Spleen (tissue), 11 donors: Measurements from ENCODE around the gene TGFBI. TPM values are rescaled to one million over a fixed set of nuclear protein-coding genes. Genes with fewer than 3 reads are reported as not detected.

ENCODE experiments used
- DNase-seq: peaks from one replicate; pipeline ENCODE4 v3.0.0-alpha.2; 2020
- H3K27ac ChIP-seq, 8 donors: fragments of 200-600 bp; sonication (generic) in 7 of 8; 1 replicate in 4 of 8; 2 replicates in 4 of 8; pipeline versions ENCODE4 v1.5.0 to v1.8.0; 2016 to 2021; ENCODE audit warnings: inconsistent platforms in 4 of 8, mild to moderate bottlenecking in 4 of 8, moderate library complexity in 1 of 8
- H3K27me3 ChIP-seq, 7 donors: fragments of 200-600 bp; sonication (generic) in 6 of 7; replicated peaks in 1 of 7; 1 replicate in 4 of 7; 2 replicates in 3 of 7; pipeline versions ENCODE4 v1.5.0 to v1.8.0; 2016 to 2021; ENCODE audit warnings: inconsistent platforms in 3 of 7, mild to moderate bottlenecking in 1 of 7
- H3K36me3 ChIP-seq, 6 donors: fragments of 200-600 bp; sonication (generic) in 5 of 6; 1 replicate in 4 of 6; 2 replicates in 2 of 6; pipeline versions ENCODE4 v1.5.0 to v1.8.0; 2016 to 2021; ENCODE audit warnings: inconsistent platforms in 2 of 6
- H3K4me1 ChIP-seq, 6 donors: fragments of 200-600 bp; sonication (generic) in 5 of 6; 1 replicate in 3 of 6; 2 replicates in 3 of 6; pipeline versions ENCODE4 v1.5.0 to v1.8.0; 2016 to 2021; ENCODE audit warnings: inconsistent platforms in 3 of 6
- H3K4me3 ChIP-seq, 8 donors: fragments of 200-600 bp; sonication (generic) in 7 of 8; 1 replicate in 4 of 8; 2 replicates in 4 of 8; pipeline versions ENCODE4 v1.5.0 to v1.8.0; 2016 to 2021; ENCODE audit warnings: inconsistent platforms in 4 of 8, mild to moderate bottlenecking in 4 of 8, moderate library complexity in 2 of 8
- H3K9me3 ChIP-seq, 8 donors: fragments of 200-600 bp; sonication (generic) in 7 of 8; 1 replicate in 4 of 8; 2 replicates in 4 of 8; pipeline versions ENCODE4 v1.5.0 to v1.8.0; 2016 to 2021; ENCODE audit warnings: inconsistent platforms in 4 of 8
- POLR2A ChIP-seq, 3 donors: fragments of 450-650 bp; IDR thresholded peaks; one replicate each; pipeline ENCODE4 v1.5.1; 2017; ENCODE audit warnings: antibody characterized with exemption in 3 of 3, mild to moderate bottlenecking in 1 of 3
- POLR2AphosphoS5 ChIP-seq, 3 donors: sonication (generic); formaldehyde crosslinking; IDR thresholded peaks; one replicate each; pipeline ENCODE4 v1.5.1; 2017; ENCODE audit warnings: antibody characterized with exemption in 3 of 3
- WGBS, 5 donors: extraction: QIAGEN DNeasy Blood & Tissue Kit in 3 of 5; methylation state at CpG; one replicate each; pipeline versions ENCODE4 v1.1.5 to v1.1.7; 2013 to 2018; 5-methylcytosine and 5-hydroxymethylcytosine counted together
- intact Hi-C: fragments of 100-400 bp; cut with DNase I; formaldehyde crosslinking; loops from one replicate; pipeline ENCODE4 v1.15.0; 2023; ENCODE audit warnings: low total_unique reads
- polyA plus RNA-seq, 3 donors: library from polyadenylated mRNA; stranded (reverse); fragments of 200-250 nt; gene quantifications; one replicate each; pipeline ENCODE4 v1.2.1, GENCODE V29; 2013
- total RNA-seq, 7 donors: library from RNA; depleted of rRNA in 3 of 7; stranded (reverse); fragments of >200 nt in 3 of 7; fragmentation: NEBNext Ultra II Directional in 4 of 7; extraction: Animal tissue kit (Norgen Biotek cat#: 25700) in 4 of 7; gene quantifications; one replicate each; pipeline versions ENCODE4 v1.1.0 to v1.2.1, GENCODE V29; 2016 to 2021
- TF ChIP-seq, protein P1 (sequence below), 11 experiments: fragments of 200-600 bp in 7 of 11; fragments of 450-650 bp in 4 of 11; sonication (generic) in 4 of 11; IDR thresholded peaks in 8 of 11; conservative IDR thresholded peaks in 3 of 11; 1 replicate in 7 of 11; 2 replicates in 4 of 11; pipeline versions ENCODE4 v1.4.0 to v1.8.0; 2016 to 2021; ENCODE audit warnings: antibody characterized with exemption in 11 of 11, inconsistent platforms in 4 of 11, mild to moderate bottlenecking in 1 of 11
- donor health status: healthy with polysubstance abuse.
- donor health status: DM: no; HTN: no; CAD: no; lungs with moderate emphysema.
- donor health status: DM: no; HTN: no; CAD: no.
- donor health status: Bipolar disorder and iron deficiency.
- donor health status: healthy.
- donor health status: DM: no; HTN: no; CAD: no.
- donor health status: DM: yes; HTN: yes; CAD: no.

TGFBI gene
- total and polyA plus RNA-seq, 10 donors: 31.0 to 214 (median 149) TPM

DNA sequence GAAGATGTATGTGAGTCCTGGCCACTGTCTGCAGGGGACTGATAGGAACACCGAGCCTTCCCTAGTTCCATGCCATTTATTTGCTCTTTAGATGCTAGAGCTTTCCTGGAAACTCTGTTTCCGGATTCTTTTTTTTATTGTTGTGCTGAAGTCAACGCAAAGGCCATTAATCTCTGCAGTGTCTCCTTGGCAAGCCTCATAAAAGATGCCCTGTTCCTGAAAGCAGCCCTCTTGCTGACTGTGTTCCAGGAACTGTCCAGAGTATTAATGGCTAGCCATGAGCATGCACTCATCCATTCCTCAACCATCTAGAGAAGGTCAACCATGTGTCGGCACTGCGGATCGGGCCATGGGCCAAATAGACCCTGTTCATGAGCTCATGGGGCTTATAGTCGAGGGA lies 61.0 kb downstream of the TGFBI start:
- intact Hi-C loops: loop anchor here (10.0 kb wide), 1 partner anchor 85 kb away; no protein-coding TSS in a partner anchor
- DNase-seq: no peak
- Histone ChIP-seq H3K27ac (peak overlapping the region in 2 of 8 donors; percentile 81 to 82), H3K4me1 (peaks cover 0 to 33% (median 10%) of the 10 kb centered on the region in 6 donors), H3K9me3 (no peaks in the 10 kb centered on the region), H3K36me3 (no peaks in the 10 kb centered on the region), H3K27me3 (no peaks in the 10 kb centered on the region), H3K4me3 (no peak overlapping the region)
- 61 to 70% (median 66%) methylated on average over 7 of the region's 7 CpGs for WGBS, 5 donors
- TF ChIP-seq POLR2AphosphoS5 (IDR thresholded peaks at IDR 0.05): no peak
- no peak for TF ChIP-seq POLR2A (IDR thresholded peaks at IDR 0.05)
- TF ChIP-seq, protein P1, sequence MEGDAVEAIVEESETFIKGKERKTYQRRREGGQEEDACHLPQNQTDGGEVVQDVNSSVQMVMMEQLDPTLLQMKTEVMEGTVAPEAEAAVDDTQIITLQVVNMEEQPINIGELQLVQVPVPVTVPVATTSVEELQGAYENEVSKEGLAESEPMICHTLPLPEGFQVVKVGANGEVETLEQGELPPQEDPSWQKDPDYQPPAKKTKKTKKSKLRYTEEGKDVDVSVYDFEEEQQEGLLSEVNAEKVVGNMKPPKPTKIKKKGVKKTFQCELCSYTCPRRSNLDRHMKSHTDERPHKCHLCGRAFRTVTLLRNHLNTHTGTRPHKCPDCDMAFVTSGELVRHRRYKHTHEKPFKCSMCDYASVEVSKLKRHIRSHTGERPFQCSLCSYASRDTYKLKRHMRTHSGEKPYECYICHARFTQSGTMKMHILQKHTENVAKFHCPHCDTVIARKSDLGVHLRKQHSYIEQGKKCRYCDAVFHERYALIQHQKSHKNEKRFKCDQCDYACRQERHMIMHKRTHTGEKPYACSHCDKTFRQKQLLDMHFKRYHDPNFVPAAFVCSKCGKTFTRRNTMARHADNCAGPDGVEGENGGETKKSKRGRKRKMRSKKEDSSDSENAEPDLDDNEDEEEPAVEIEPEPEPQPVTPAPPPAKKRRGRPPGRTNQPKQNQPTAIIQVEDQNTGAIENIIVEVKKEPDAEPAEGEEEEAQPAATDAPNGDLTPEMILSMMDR (IDR thresholded peaks at IDR 0.05 in 8 of 11, conservative IDR thresholded peaks at IDR 0.05 in 3 of 11): no peak

DNA sequence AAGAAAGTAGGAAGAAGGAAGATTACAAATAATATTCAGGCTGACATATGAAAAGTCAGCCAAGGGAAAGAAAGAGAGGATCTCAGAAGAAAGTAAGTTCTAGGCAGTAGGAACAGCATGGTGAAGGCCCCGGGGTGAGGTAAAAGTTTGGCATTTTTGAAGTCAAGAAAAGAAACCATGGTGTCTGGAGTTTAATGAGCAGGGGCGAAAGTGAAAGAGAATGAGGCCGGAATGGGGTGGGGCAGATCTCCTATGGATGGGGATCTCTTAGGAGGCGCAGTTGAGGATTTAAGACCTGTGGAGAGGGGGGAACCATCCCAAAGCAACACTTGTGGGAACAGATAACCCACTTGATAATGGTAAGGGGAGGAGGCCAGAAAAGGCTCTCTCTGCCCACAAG lies 61.5 kb downstream of the TGFBI start:
- Histone ChIP-seq H3K27ac (peak overlapping the region in 1 of 8 donors; percentile 81), H3K4me3 (no peak overlapping the region), H3K4me1 (peaks cover 0 to 35% (median 10%) of the 10 kb centered on the region in 6 donors), H3K27me3 (no peaks in the 10 kb centered on the region), H3K36me3 (no peaks in the 10 kb centered on the region), H3K9me3 (no peaks in the 10 kb centered on the region)
- WGBS, 5 donors: 90 to 97% (median 91%) methylated on average over 4 of the region's 4 CpGs
- intact Hi-C loops: no loop called here
- DNase-seq: no peak
- no peak for TF ChIP-seq POLR2AphosphoS5 (IDR thresholded peaks at IDR 0.05)
- no peak for TF ChIP-seq POLR2A (IDR thresholded peaks at IDR 0.05)
- TF ChIP-seq, protein P1 (IDR thresholded peaks at IDR 0.05 in 8 of 11, conservative IDR thresholded peaks at IDR 0.05 in 3 of 11): no peak

DNA sequence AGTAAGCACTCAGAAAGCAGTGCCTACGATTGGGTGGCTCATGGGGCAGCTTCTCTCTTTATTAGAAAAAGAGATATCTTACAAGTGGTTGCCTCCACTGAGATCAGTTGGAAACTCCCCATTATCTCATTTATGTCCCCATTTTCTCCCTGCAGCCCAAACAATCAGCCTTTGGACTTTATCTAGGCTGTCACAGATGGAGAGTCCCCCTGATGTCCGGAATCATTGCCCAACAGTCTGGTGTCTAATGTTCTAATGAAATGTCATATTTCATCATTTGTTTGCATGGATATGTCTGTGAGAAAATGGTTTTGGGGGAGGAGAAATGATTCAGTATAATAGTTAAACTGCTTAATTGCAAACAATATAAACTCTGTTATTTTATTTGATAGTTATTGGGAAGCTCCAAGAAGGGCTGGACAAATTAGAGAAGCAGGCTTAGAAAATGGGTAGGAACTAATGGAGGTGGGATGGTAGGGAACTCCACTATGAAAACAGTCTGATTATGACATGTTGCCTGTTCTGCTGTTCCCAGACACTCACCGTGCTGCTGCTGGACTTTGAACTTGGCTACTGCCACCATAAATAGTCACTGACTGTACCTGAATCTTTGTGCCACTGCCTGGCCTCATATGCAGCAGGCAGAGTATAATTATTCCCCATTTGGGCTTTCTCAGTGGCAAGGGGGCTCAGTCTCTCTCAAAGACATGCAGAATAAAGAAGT lies 65.6 kb downstream of the TGFBI start:
- intact Hi-C loops: no loop called here
- peak overlapping the region in 2 of 8 donors; percentile 12 to 21 for H3K27ac ChIP-seq
- peaks cover 0 to 19% (median under 1%) of the 10 kb centered on the region in 6 donors for H3K4me1 ChIP-seq
- DNase-seq: no peak
- peaks cover 0 to 6% (median 0%) of the 10 kb centered on the region in 7 donors for H3K27me3 ChIP-seq
- no peaks in the 10 kb centered on the region for H3K36me3 ChIP-seq
- H3K4me3 ChIP-seq: no peak overlapping the region
- TF ChIP-seq POLR2A (IDR thresholded peaks at IDR 0.05): no peak
- no peak for TF ChIP-seq POLR2AphosphoS5 (IDR thresholded peaks at IDR 0.05)
- TF ChIP-seq, protein P1 (IDR thresholded peaks at IDR 0.05 in 8 of 11, conservative IDR thresholded peaks at IDR 0.05 in 3 of 11): no peak
- no peaks in the 10 kb centered on the region for H3K9me3 ChIP-seq
- 55 to 79% (median 64%) methylated on average over 3 of the region's 3 CpGs for WGBS, 5 donors

DNA sequence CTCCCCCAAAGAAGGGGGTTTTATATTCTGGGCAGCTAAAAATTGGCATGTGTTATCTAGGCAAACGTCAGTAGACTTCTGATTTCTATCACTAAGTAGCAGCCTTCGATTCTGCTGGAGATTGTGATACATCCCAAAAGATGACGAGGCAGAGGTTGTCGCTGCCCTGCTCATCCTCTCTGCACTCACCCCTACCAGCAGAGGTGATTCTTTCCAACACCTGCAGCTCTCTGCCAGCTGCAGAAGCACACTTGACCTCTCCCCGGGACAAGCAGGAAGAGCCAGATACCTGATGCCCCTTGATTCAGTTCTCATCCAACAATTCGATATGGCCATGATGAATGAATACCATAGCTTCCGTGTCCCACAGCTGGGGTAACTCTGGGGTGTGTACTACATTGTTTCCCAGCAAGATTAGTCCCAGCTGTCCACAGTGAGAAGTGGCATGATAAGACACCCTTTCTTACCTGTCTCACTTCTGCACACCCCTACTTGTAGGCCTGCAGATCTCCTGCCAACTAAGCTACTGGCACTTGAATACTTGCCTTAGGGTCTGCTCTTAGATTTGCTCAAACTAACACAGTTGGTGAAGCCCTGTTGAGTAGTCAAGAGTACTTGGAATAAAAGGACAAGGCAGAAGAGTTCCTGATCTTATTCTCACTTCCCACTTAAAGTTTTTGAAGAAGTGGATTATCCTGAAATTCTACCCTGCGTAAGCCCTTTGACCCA lies 66.3 kb downstream of the TGFBI start:
- intact Hi-C loops: no loop called here
- H3K9me3 ChIP-seq: no peaks in the 10 kb centered on the region
- H3K27me3 ChIP-seq: peaks cover 0 to 6% (median 0%) of the 10 kb centered on the region in 7 donors
- peaks cover 0 to 12% (median 0%) of the 10 kb centered on the region in 6 donors for H3K4me1 ChIP-seq
- no peak overlapping the region for H3K4me3 ChIP-seq
- no peak for TF ChIP-seq POLR2A (IDR thresholded peaks at IDR 0.05)
- no peak for TF ChIP-seq POLR2AphosphoS5 (IDR thresholded peaks at IDR 0.05)
- TF ChIP-seq, protein P1 (IDR thresholded peaks at IDR 0.05 in 8 of 11, conservative IDR thresholded peaks at IDR 0.05 in 3 of 11): no peak
- WGBS, 5 donors: 75 to 88% (median 85%) methylated on average over 8 of the region's 8 CpGs
- H3K27ac ChIP-seq: no peak overlapping the region
- H3K36me3 ChIP-seq: no peaks in the 10 kb centered on the region
- DNase-seq: no peak
